GM21528 (cell line): ENCODE results near the gene MTLN.
"Not testable (repeated sequence)": the region's sequence is repeated elsewhere in the genome, so short reads cannot be mapped to it uniquely, and the experiment has no call there.

Experiments
- ATAC-seq: cut with Tn5 transposase; IDR thresholded peaks from one replicate; pipeline ENCODE4 v1.9.1; 2021; ENCODE audit warnings: mild to moderate bottlenecking, moderate library complexity; ENCODE audit not compliant: unreplicated experiment, low FRiP score

Gene MTLN

GRCh38 chr2:110204408-110205385, 7.7 kb downstream of the MTLN start, which contains the start of gene NPHP1:
TSS of gene NPHP1 (minus strand) at chr2:110205013. CDS start at chr2:110204968, 45 bp downstream.
- ATAC-seq = peak; percentile 94

GRCh38 chr2:110198016-110198415, 14.3 kb downstream of the MTLN start:
- no peak for ATAC-seq

- ATAC-seq = no peak
Observed at GRCh38 chr2:110197452-110197851, 14.9 kb downstream of the MTLN start.

- ATAC-seq = not testable (repeated sequence)
Observed at GRCh38 chr2:110190169-110190568, 22.2 kb downstream of the MTLN start.

GRCh38 chr2:110182449-110182848, 29.9 kb downstream of the MTLN start:
- ATAC-seq = no peak

GRCh38 chr2:110180036-110180435, 32.3 kb downstream of the MTLN start:
- ATAC-seq = no peak

GRCh38 chr2:110173523-110173922, 38.8 kb downstream of the MTLN start:
- ATAC-seq = no peak

GRCh38 chr2:110172506-110172905, 39.8 kb downstream of the MTLN start:
- ATAC-seq = no peak

- no peak for ATAC-seq
Observed at GRCh38 chr2:110170102-110170501, 42.2 kb downstream of the MTLN start.

- ATAC-seq = no peak
Observed at GRCh38 chr2:110167326-110168000, 44.9 kb downstream of the MTLN start.

- ATAC-seq = no peak
Observed at GRCh38 chr2:110166266-110166665, 46.1 kb downstream of the MTLN start.
